Right atrium auricular region (tissue), 2 donors: Measurements from ENCODE around the gene MAGEC3. TPM values are rescaled to one million over a fixed set of nuclear protein-coding genes. Genes with fewer than 3 reads are reported as not detected.

Experiments
- DNase-seq: peaks from one replicate; pipeline ENCODE4 v3.0.0-alpha.2; 2019; ENCODE audit warnings: low spot score
- H3K27ac ChIP-seq, 2 donors: fragments of 200-600 bp; sonication (generic); 1 replicate in 1 of 2; 2 replicates in 1 of 2; pipeline ENCODE4 v1.5.1; 2016 to 2019
- H3K27me3 ChIP-seq, 2 donors: fragments of 200-600 bp; sonication (generic); one replicate each; pipeline versions ENCODE4 v1.5.1 to v1.6.0; 2017 to 2019
- H3K36me3 ChIP-seq: fragments of 200-600 bp; sonication (generic); one replicate; pipeline ENCODE4 v1.5.1; 2016
- H3K4me1 ChIP-seq, 2 donors: fragments of 200-600 bp; sonication (generic); one replicate each; pipeline versions ENCODE4 v1.5.1 to v1.6.0; 2017 to 2019
- H3K4me3 ChIP-seq, 2 donors: fragments of 200-600 bp; sonication (generic); 1 replicate in 1 of 2; 2 replicates in 1 of 2; pipeline ENCODE4 v1.5.1; 2017 to 2019; ENCODE audit warnings: mild to moderate bottlenecking in 1 of 2, moderate library complexity in 1 of 2
- H3K9me3 ChIP-seq, 2 donors: fragments of 200-600 bp; sonication (generic); one replicate each; pipeline ENCODE4 v1.5.1; 2019
- CTCF ChIP-seq, 2 donors: fragments of 200-600 bp; sonication (generic); IDR thresholded peaks; one replicate each; pipeline ENCODE4 v1.5.1; 2019; ENCODE audit warnings: antibody characterized with exemption in 2 of 2
- total RNA-seq, 2 donors: library from RNA; depleted of rRNA; stranded (reverse); fragments of >200 nt; gene quantifications; one replicate each; pipeline ENCODE4 v1.1.0, GENCODE V29; 2016

Gene MAGEC3
- total RNA-seq, 2 donors from 2014 or later, result not detected

GRCh38 chrX:141947350-141947749, 109.2 kb downstream of the MAGEC3 start:
- no peak overlapping the region for H3K4me3 ChIP-seq
- TF ChIP-seq CTCF (IDR thresholded peaks at IDR 0.05), result no peak
- no peak for DNase-seq
- H3K4me1 ChIP-seq, result no peaks in the 10 kb centered on the region
- H3K9me3 ChIP-seq, result peaks cover 0 to 8% of the 10 kb centered on the region in 2 donors
- no peaks in the 10 kb centered on the region for H3K36me3 ChIP-seq
- H3K27ac ChIP-seq, result no peak overlapping the region
- no peaks in the 10 kb centered on the region for H3K27me3 ChIP-seq

Other genes starting within 250 kb of the MAGEC3 start
- gene SPANXA2, start 248.6 kb upstream of the MAGEC3 start, total RNA-seq, result not detected
- gene SPANXD, start 139.6 kb upstream of the MAGEC3 start, total RNA-seq, result not detected
- gene MAGEC1, start 65.6 kb downstream of the MAGEC3 start, total RNA-seq, result not detected